K562 (cell line): ENCODE data around the gene CHD6. TPM values are rescaled to one million over a fixed set of nuclear protein-coding genes. Genes with fewer than 3 reads are reported as not detected.

Source experiments
- ATAC-seq: fragments of 200-7000 bp; cut with Tn5 transposase; 3 replicates; pipeline ENCODE4 v1.9.1; 2020; ENCODE audit warnings: moderate library complexity
- BruUV-seq: library from RNA; stranded (reverse); fragments of 400-500 nt; replicated peaks from 2 replicates; lab custom pipeline; 2021; lab: Mats Ljungman, UMichigan
- CTCF ChIA-PET: fragments of 300-600 bp; formaldehyde crosslinking; extraction: SDS; loops from one replicate; lab custom pipeline; 2021; ENCODE audit warnings: low intra/inter-chr PET ratio; lab: Yijun Ruan, JAX
- POLR2A ChIA-PET: fragments of 300-600, 350-650 bp; sonication (Branson Sonifier 250); formaldehyde crosslinking; extraction: SDS; loops from one replicate; lab custom pipeline; 2021; ENCODE audit warnings: antibody characterized with exemption, inconsistent platforms; lab: Yijun Ruan, JAX
- DNase-seq, 4 experiments: peaks; one replicate each; pipeline versions ENCODE4 v3.0.0 to v3.0.0-alpha.2; 2011 to 2018; ENCODE audit warnings: low spot score in 3 of 4, mixed read lengths in 3 of 4; ENCODE audit errors: extremely low read depth in 1 of 4
- FAIRE-seq: peaks from 2 replicates; lab custom pipeline; 2011; peaks lifted over from hg19 to GRCh38; lab: Jason Lieb, UNC
- H2AFZ ChIP-seq: 2 replicates; pipeline ENCODE4 v1.6.0; 2011; ENCODE audit warnings: low read depth, low read length, control low read depth, inconsistent platforms
- H3K27ac ChIP-seq: fragments of 200-600 bp; 3 replicates; pipeline ENCODE4 v1.8.0; 2011; ENCODE audit warnings: low read depth, mild to moderate bottlenecking, control low read depth, inconsistent platforms, low read length, moderate library complexity, mixed read lengths; ENCODE audit errors: extremely low read depth
- H3K27me3 ChIP-seq, 2 experiments: fragments of 300-600 bp in 1 of 2; 2 replicates in 1 of 2; 3 replicates in 1 of 2; pipeline versions ENCODE4 v1.6.0 to v1.8.0; 2011; ENCODE audit warnings: inconsistent platforms in 2 of 2, low read length in 2 of 2, mild to moderate bottlenecking in 1 of 2, mixed read lengths in 1 of 2, moderate library complexity in 1 of 2; ENCODE audit not compliant: control insufficient read depth in 2 of 2, insufficient read depth in 2 of 2
- H3K36me3 ChIP-seq: fragments of 300-600 bp; 3 replicates; pipeline ENCODE4 v1.8.0; 2011; ENCODE audit warnings: mild to moderate bottlenecking, low read length, inconsistent platforms; ENCODE audit not compliant: control insufficient read depth, insufficient read depth
- H3K4me1 ChIP-seq, 2 experiments: fragments of 200-600 bp in 1 of 2; replicated peaks in 1 of 2; 2 replicates in 1 of 2; 3 replicates in 1 of 2; pipeline versions ENCODE4 v1.5.1 to v1.8.0; 2011; ENCODE audit warnings: inconsistent platforms in 2 of 2, low read length in 2 of 2, mild to moderate bottlenecking in 1 of 2, mixed read lengths in 1 of 2, moderate library complexity in 1 of 2; ENCODE audit not compliant: control insufficient read depth in 2 of 2, insufficient read depth in 2 of 2
- H3K4me2 ChIP-seq: 2 replicates; pipeline ENCODE4 v1.6.1; 2011; ENCODE audit warnings: low read length, control low read depth, inconsistent platforms, mixed read lengths; ENCODE audit not compliant: insufficient read depth
- H3K4me3 ChIP-seq: fragments of 200-600 bp; sonication (generic), shearing (Covaris generic); 2 replicates; pipeline ENCODE4 v1.5.1; 2016; ENCODE audit warnings: control low read depth, inconsistent platforms
- H3K79me2 ChIP-seq: fragments of 200-600 bp; 3 replicates; pipeline ENCODE4 v1.8.0; 2011; ENCODE audit warnings: low read length, inconsistent platforms; ENCODE audit not compliant: control insufficient read depth, insufficient read depth
- H3K9ac ChIP-seq, 2 experiments: 2 replicates each; pipeline versions ENCODE4 v1.6.0 to v1.6.1; 2011; ENCODE audit warnings: low read depth in 2 of 2, low read length in 2 of 2, control low read depth in 1 of 2, inconsistent platforms in 1 of 2, mild to moderate bottlenecking in 1 of 2, mixed read lengths in 1 of 2; ENCODE audit not compliant: insufficient read depth in 1 of 2
- H3K9me1 ChIP-seq: one replicate; pipeline ENCODE4 v1.6.0; 2011; ENCODE audit warnings: inconsistent platforms, mild to moderate bottlenecking, low read length, moderate library complexity; ENCODE audit not compliant: control insufficient read depth, insufficient read depth
- H3K9me3 ChIP-seq: replicated peaks from 2 replicates; pipeline ENCODE4 v1.5.1; 2011; ENCODE audit warnings: low read depth, low read length, inconsistent platforms; ENCODE audit not compliant: control insufficient read depth, insufficient read depth
- H4K20me1 ChIP-seq: replicated peaks from 2 replicates; pipeline ENCODE4 v1.6.1; 2011; ENCODE audit warnings: low read length, inconsistent platforms, mixed read lengths; ENCODE audit not compliant: control insufficient read depth, insufficient read depth
- CEBPB ChIP-seq: fragments of 450-650 bp; IDR thresholded peaks from 2 replicates; pipeline ENCODE4 v1.6.1; 2016; ENCODE audit warnings: missing genetic modification characterization, missing compliant biosample characterization
- TEAD4 ChIP-seq, 2 experiments: sonication (generic) in 1 of 2; formaldehyde crosslinking in 1 of 2; IDR thresholded peaks; 2 replicates each; pipeline versions ENCODE4 v1.6.1 to v1.8.0; 2012 to 2022; ENCODE audit warnings: borderline replicate concordance in 1 of 2, inconsistent platforms in 1 of 2, low read length in 1 of 2, mild to moderate bottlenecking in 1 of 2, missing genetic modification reagents in 1 of 2
- ZNF3 ChIP-seq: fragments of 250-450 bp; sonication (Bioruptor Pico); IDR thresholded peaks from 2 replicates; pipeline ENCODE4 v1.5.0; 2021; ENCODE audit warnings: mild to moderate bottlenecking, moderate library complexity
- WGBS: fragments of 100-300 bp; shearing (Covaris generic); methylation state at CpG from one replicate; pipeline ENCODE4 v1.1.6; 2016; ENCODE audit warnings: low coverage, mixed read lengths; ENCODE audit not compliant: insufficient coverage; ENCODE audit errors: missing lambda C conversion rate; 5-methylcytosine and 5-hydroxymethylcytosine counted together
- in situ Hi-C: fragments of 300-500 bp; cut with MboI; formaldehyde crosslinking; loops from 4 replicates; pipeline ENCODE4 v1.15.0; 2018; ENCODE audit warnings: inconsistent platforms, mixed read lengths
- intact Hi-C: fragments of 100-400 bp; cut with micrococcal nuclease; formaldehyde crosslinking; loops from 2 replicates; pipeline ENCODE4 v1.14.2; 2022
- polyA plus RNA-seq, 8 experiments: library from polyadenylated mRNA; depleted of rRNA in 4 of 8; stranded (reverse) in 5 of 8; unstranded in 3 of 8; fragments of >200 nt; fragmentation: Nextera tagmentation in 2 of 8; fragmentation: Illumina TruSeq in 1 of 8; extraction: Ambion mirVana in 2 of 8; extraction: Trizol in 1 of 8; gene quantifications; 2 replicates each; pipeline versions ENCODE4 v1.2.1 to v1.2.3, GENCODE V29; 2011 to 2014; ENCODE audit warnings: inconsistent platforms in 1 of 8, missing spikeins in 1 of 8
- total RNA-seq, 7 experiments: library from RNA; depleted of rRNA in 6 of 7; stranded (reverse); fragments of >200 nt in 6 of 7; fragmentation: Illumina TruSeq in 2 of 7; extraction: Trizol in 2 of 7; gene quantifications; 2 replicates each; pipeline versions ENCODE4 v1.2.1 to v1.2.3, GENCODE V29; 2011 to 2021; ENCODE audit warnings: low replicate concordance in 1 of 7
- TF ChIP-seq, protein P1 (sequence below): fragments of 150-350 bp; conservative IDR thresholded peaks from 2 replicates; pipeline ENCODE4 v1.6.1; 2014; ENCODE audit warnings: low read length
- TF ChIP-seq, protein P2 (sequence below): fragments of 450-650 bp; formaldehyde crosslinking; IDR thresholded peaks from 2 replicates; pipeline ENCODE4 v1.4.0; 2022; ENCODE audit warnings: missing genetic modification characterization
- TF ChIP-seq, protein P3 (sequence below), 2 experiments: fragments of 450-650 bp in 1 of 2; sonication (generic) in 1 of 2; formaldehyde crosslinking in 1 of 2; IDR thresholded peaks in 1 of 2; conservative IDR thresholded peaks in 1 of 2; 2 replicates each; pipeline versions ENCODE4 v1.6.1 to v1.8.1; 2016 to 2023; ENCODE audit warnings: mild to moderate bottlenecking in 2 of 2, moderate library complexity in 2 of 2, inconsistent platforms in 1 of 2, missing genetic modification reagents in 1 of 2

Gene CHD6
- total and polyA plus RNA-seq, 9 of the 15 experiments (the other 6 are each of a cell fraction or from before 2014, with no cell fraction given): 3.9 to 24.2 (median 12.8) TPM

DNA sequence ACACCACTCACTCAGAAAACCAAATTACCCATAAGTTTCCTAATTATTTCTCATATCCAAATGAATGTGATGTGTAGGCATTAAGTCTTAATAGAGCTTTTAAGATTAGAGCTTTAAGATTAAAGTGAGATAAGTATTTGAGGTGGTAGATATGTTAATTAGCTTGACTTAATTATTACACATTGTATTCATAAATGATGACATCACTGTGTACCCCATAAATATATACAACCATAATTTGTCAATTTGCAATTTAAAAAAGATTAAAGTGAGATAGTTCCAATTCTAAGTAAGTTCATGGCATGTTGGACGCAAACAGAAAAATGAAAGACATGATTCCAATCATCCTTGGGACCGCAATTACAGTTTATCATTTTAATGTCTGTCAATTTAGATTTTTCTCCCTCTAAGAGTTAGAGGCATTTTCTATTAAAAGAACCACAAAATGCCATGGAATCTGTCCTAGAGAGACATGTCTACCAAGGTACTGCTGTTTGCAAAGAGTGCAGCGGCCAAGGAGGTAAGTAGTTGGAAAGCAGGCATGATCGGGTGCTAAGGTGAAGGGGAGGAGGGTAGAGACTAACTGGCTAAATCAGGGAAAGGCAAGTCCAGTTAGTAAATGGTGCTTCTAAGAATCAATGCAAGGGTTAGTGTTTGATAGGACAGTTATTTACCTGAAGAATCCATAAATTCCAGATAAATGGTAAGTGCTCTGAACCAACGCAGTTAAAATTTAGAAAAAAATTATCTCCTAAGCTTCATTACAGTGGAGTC is 65.7 kb downstream of the CHD6 start:
- peaks cover 48% of the 10 kb centered on the region for H3K79me2 ChIP-seq
- BruUV-seq: no TSS peak
- POLR2A ChIA-PET: interaction anchor here (1.2 kb wide), 1 partner anchor 8 kb away, joined by 3 read pairs; no protein-coding TSS in a partner anchor
- TF ChIP-seq CEBPB (no peak), TEAD4 (IDR thresholded peaks at IDR 0.05; ENCODE audit: low read length) (no peak), TEAD4 (CRISPR knock-in tag; IDR thresholded peaks at IDR 0.05; ENCODE audit: borderline replicate concordance) (no peak), ZNF3 (no peak)
- TF ChIP-seq, protein P1, sequence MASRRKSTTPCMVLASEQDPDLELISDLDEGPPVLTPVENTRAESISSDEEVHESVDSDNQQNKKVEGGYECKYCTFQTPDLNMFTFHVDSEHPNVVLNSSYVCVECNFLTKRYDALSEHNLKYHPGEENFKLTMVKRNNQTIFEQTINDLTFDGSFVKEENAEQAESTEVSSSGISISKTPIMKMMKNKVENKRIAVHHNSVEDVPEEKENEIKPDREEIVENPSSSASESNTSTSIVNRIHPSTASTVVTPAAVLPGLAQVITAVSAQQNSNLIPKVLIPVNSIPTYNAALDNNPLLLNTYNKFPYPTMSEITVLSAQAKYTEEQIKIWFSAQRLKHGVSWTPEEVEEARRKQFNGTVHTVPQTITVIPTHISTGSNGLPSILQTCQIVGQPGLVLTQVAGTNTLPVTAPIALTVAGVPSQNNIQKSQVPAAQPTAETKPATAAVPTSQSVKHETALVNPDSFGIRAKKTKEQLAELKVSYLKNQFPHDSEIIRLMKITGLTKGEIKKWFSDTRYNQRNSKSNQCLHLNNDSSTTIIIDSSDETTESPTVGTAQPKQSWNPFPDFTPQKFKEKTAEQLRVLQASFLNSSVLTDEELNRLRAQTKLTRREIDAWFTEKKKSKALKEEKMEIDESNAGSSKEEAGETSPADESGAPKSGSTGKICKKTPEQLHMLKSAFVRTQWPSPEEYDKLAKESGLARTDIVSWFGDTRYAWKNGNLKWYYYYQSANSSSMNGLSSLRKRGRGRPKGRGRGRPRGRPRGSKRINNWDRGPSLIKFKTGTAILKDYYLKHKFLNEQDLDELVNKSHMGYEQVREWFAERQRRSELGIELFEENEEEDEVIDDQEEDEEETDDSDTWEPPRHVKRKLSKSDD: no peak
- TF ChIP-seq, protein P2, sequence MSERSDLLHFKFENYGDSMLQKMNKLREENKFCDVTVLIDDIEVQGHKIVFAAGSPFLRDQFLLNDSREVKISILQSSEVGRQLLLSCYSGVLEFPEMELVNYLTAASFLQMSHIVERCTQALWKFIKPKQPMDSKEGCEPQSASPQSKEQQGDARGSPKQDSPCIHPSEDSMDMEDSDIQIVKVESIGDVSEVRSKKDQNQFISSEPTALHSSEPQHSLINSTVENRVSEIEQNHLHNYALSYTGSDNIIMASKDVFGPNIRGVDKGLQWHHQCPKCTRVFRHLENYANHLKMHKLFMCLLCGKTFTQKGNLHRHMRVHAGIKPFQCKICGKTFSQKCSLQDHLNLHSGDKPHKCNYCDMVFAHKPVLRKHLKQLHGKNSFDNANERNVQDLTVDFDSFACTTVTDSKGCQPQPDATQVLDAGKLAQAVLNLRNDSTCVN (CRISPR knock-in tag): no peak
- TF ChIP-seq, protein P3, sequence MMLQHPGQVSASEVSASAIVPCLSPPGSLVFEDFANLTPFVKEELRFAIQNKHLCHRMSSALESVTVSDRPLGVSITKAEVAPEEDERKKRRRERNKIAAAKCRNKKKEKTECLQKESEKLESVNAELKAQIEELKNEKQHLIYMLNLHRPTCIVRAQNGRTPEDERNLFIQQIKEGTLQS (IDR thresholded peaks at IDR 0.05): peak; percentile 33; the same call in 1 of the 2 replicates
- TF ChIP-seq, protein P3 (CRISPR knock-in tag; conservative IDR thresholded peaks at IDR 0.05): no peak

More for the DNA sequence above, 65.7 kb downstream of the CHD6 start:
- CTCF ChIA-PET: no interaction called here
- DNase-seq (no peak), FAIRE-seq (no peak), ATAC-seq (no peak)
- H3K27ac ChIP-seq: no peak overlapping the region
- H3K9ac ChIP-seq: no peak overlapping the region
- H3K4me2 ChIP-seq: no peak overlapping the region
- 90% methylated on average over 5 of the region's 5 CpGs for WGBS
- H3K9me3 ChIP-seq: no peaks in the 10 kb centered on the region; the same call in 1 of the 2 replicates
- in situ Hi-C loops: no loop called here
- no peaks in the 10 kb centered on the region for H4K20me1 ChIP-seq
- no peaks in the 10 kb centered on the region for H3K36me3 ChIP-seq
- H3K9me1 ChIP-seq: no peaks in the 10 kb centered on the region
- no peak overlapping the region for H2AFZ ChIP-seq
- intact Hi-C loops: no loop called here
- H3K4me3 ChIP-seq: no peak overlapping the region
- H3K27me3 ChIP-seq: no peaks in the 10 kb centered on the region
- H3K4me1 ChIP-seq: no peaks in the 10 kb centered on the region; a peak in 2 of 5 replicates
